ENCODE measurements around the gene RNF144B. TPM values are rescaled to one million over a fixed set of nuclear protein-coding genes. Genes with fewer than 3 reads are reported as not detected.

Gene RNF144B
- total RNA-seq, result 10 to 100 TPM in 1 of 4 donors, 1 to 10 TPM in 3; 1.4 to 14.9 (median 2.4) TPM

GRCh38 chr6:18387061-18387721 lies at the start of gene RNF144B:
Gene RNF144B (plus strand): TSS chr6:18387350. CDS start chr6:18399535, 12,185 bp downstream.
- Histone ChIP-seq H3K27me3 (no peaks in the 10 kb centered on the region), H3K36me3 (no peaks in the 10 kb centered on the region), H3K4me3 (peak within 1 kb of the TSS; percentile 51 to 67 (median 61)), H3K9me3 (no peaks in the 10 kb centered on the region), H3K27ac (peak within 1 kb of the TSS; percentile 45 to 79 (median 68)), H3K4me1 (peaks cover 0 to 10% (median 0%) of the 10 kb centered on the region in 4 donors)
- TF ChIP-seq CTCF (IDR thresholded peaks at IDR 0.05) (no peak), POLR2A (IDR thresholded peaks at IDR 0.05) (peak; percentile 39 to 84)
- peak; percentile 89 to 95 (median 93) for DNase-seq

GRCh38 chr6:18339599-18339998 lies 47.6 kb upstream of the RNF144B start:
- no peaks in the 10 kb centered on the region for H3K27me3 ChIP-seq
- no peak for DNase-seq
- TF ChIP-seq CTCF (IDR thresholded peaks at IDR 0.05) (no peak), POLR2A (IDR thresholded peaks at IDR 0.05) (no peak)
- H3K4me1 ChIP-seq, result no peaks in the 10 kb centered on the region
- no peaks in the 10 kb centered on the region for H3K9me3 ChIP-seq
- H3K36me3 ChIP-seq, result no peaks in the 10 kb centered on the region
- no peak overlapping the region for H3K27ac ChIP-seq
- no peak overlapping the region for H3K4me3 ChIP-seq

GRCh38 chr6:18340781-18341551 lies 46.2 kb upstream of the RNF144B start:
- TF ChIP-seq POLR2A (IDR thresholded peaks at IDR 0.05), result no peak
- no peak for TF ChIP-seq CTCF (IDR thresholded peaks at IDR 0.05)
- no peaks in the 10 kb centered on the region for H3K9me3 ChIP-seq
- no peaks in the 10 kb centered on the region for H3K4me1 ChIP-seq
- no peak for DNase-seq
- H3K36me3 ChIP-seq, result no peaks in the 10 kb centered on the region
- no peak overlapping the region for H3K27ac ChIP-seq
- H3K4me3 ChIP-seq, result no peak overlapping the region
- no peaks in the 10 kb centered on the region for H3K27me3 ChIP-seq

GRCh38 chr6:18342223-18342622 lies 44.9 kb upstream of the RNF144B start:
- H3K27ac ChIP-seq, result no peak overlapping the region
- no peak for TF ChIP-seq CTCF (IDR thresholded peaks at IDR 0.05)
- no peak for TF ChIP-seq POLR2A (IDR thresholded peaks at IDR 0.05)
- H3K4me1 ChIP-seq, result no peaks in the 10 kb centered on the region

GRCh38 chr6:18343741-18344140 lies 43.4 kb upstream of the RNF144B start:
- Histone ChIP-seq H3K27me3 (no peaks in the 10 kb centered on the region), H3K27ac (no peak overlapping the region), H3K4me3 (no peak overlapping the region), H3K4me1 (no peaks in the 10 kb centered on the region), H3K36me3 (no peaks in the 10 kb centered on the region), H3K9me3 (no peaks in the 10 kb centered on the region)
- TF ChIP-seq POLR2A (IDR thresholded peaks at IDR 0.05) (no peak), CTCF (IDR thresholded peaks at IDR 0.05) (no peak)
- DNase-seq, result no peak

More at GRCh38 chr6:18342223-18342622, 44.9 kb upstream of the RNF144B start:
- Histone ChIP-seq H3K4me3 (no peak overlapping the region), H3K36me3 (no peaks in the 10 kb centered on the region), H3K9me3 (no peaks in the 10 kb centered on the region), H3K27me3 (no peaks in the 10 kb centered on the region)
- DNase-seq, result no peak
